Neutrophil (primary cell): Measurements from ENCODE around the gene MBD4.
"Not testable (repeated sequence)": the region's sequence is repeated elsewhere in the genome, so short reads cannot be mapped to it uniquely, and the experiment has no call there.

Experiments
- H3K27ac ChIP-seq: fragments of 200-600 bp; sonication (generic); 2 replicates; pipeline ENCODE4 v1.5.1; 2016; ENCODE audit warnings: mild to moderate bottlenecking, moderate library complexity
- H3K27me3 ChIP-seq: fragments of 200-600 bp; sonication (generic); 2 replicates; pipeline ENCODE4 v1.6.0; 2016; ENCODE audit warnings: mild to moderate bottlenecking
- H3K36me3 ChIP-seq: fragments of 200-600 bp; sonication (generic); 2 replicates; pipeline ENCODE4 v1.5.1; 2017
- H3K4me1 ChIP-seq, 2 experiments: fragments of 200-600 bp in 1 of 2; sonication (generic) in 1 of 2; 1 replicate in 1 of 2; 2 replicates in 1 of 2; pipeline versions ENCODE4 v1.5.1 to v1.6.1; 2013 to 2016; ENCODE audit warnings: low read depth in 1 of 2, low read length in 1 of 2, mild to moderate bottlenecking in 1 of 2, moderate library complexity in 1 of 2; ENCODE audit not compliant: control insufficient read depth in 1 of 2, insufficient read depth in 1 of 2
- H3K4me3 ChIP-seq, 2 experiments: fragments of 200-600 bp in 1 of 2; sonication (generic) in 1 of 2; 1 replicate in 1 of 2; 2 replicates in 1 of 2; pipeline ENCODE4 v1.5.1; 2013 to 2016; ENCODE audit warnings: low read depth in 1 of 2, low read length in 1 of 2, mild to moderate bottlenecking in 1 of 2, moderate library complexity in 1 of 2
- H3K9me3 ChIP-seq: fragments of 200-600 bp; sonication (generic); 2 replicates; pipeline ENCODE4 v1.5.1; 2016
- TF ChIP-seq, protein P1 (sequence below): fragments of 200-600 bp; sonication (generic); IDR thresholded peaks from 2 replicates; pipeline ENCODE4 v1.5.1; 2016; ENCODE audit warnings: antibody characterized with exemption

Gene MBD4

DNA sequence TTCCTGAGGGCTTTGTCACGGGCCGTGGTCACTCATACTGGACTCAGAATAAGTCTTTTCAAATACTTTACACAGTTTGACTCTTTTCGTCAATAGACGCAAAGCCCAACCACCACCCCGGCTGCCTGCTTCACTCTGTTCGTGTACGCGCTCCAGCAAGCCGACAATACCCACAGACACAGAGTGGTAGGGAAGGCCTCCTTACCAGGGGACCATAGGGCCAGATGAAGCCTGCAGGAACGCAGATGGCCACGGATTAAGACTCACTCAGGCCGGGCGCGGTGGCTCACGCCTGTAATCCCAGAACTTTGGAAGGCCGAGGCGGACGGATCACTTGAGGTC, 41.0 kb downstream of the MBD4 start:
- Histone ChIP-seq H3K27ac (peak overlapping the region; percentile 83), H3K9me3 (no peaks in the 10 kb centered on the region), H3K4me1 (peaks cover 13 to 21% of the 10 kb centered on the region in 2 experiments), H3K36me3 (peaks cover 24% of the 10 kb centered on the region), H3K4me3 (peak overlapping the region; percentile 89 to 93), H3K27me3 (no peaks in the 10 kb centered on the region)
- TF ChIP-seq, protein P1, sequence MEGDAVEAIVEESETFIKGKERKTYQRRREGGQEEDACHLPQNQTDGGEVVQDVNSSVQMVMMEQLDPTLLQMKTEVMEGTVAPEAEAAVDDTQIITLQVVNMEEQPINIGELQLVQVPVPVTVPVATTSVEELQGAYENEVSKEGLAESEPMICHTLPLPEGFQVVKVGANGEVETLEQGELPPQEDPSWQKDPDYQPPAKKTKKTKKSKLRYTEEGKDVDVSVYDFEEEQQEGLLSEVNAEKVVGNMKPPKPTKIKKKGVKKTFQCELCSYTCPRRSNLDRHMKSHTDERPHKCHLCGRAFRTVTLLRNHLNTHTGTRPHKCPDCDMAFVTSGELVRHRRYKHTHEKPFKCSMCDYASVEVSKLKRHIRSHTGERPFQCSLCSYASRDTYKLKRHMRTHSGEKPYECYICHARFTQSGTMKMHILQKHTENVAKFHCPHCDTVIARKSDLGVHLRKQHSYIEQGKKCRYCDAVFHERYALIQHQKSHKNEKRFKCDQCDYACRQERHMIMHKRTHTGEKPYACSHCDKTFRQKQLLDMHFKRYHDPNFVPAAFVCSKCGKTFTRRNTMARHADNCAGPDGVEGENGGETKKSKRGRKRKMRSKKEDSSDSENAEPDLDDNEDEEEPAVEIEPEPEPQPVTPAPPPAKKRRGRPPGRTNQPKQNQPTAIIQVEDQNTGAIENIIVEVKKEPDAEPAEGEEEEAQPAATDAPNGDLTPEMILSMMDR, result no peak

DNA sequence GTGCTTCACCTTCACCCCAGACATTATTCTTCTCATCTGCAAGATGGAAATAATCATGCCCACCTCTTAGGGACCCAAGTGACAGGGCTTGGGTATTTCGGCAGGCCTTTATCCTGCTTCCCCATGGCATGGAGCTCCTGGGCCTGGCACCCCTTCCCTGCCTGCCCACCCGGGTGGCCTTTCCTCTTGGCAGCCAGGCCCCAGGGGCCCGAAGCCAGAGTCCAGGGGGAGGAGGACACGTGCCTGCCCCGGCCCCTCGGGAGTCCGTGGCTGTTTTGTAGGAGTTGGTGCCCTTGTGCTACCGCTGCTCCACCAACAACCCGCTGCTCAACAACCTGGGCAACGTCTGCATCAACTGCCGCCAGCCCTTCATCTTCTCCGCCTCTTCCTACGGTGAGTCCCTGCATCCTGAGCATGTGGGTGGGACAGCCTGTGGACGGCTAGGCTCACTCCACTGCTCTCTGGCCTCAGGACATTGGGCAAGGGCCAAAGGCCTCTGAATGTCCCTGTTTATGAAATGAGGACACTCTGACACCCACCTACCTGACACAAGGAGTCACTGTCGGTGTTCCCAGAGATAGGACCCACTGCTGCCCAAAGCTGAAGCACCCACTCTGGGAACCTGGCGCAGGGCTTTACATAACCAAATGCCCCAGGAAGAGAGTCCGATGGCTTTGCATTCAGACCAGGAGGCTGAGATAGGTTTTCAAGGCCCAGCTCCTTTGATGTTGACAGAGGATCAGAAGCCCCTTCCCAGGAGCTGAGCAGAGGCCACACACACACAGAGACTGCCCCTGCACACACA, 45.8 kb downstream of the MBD4 start:
- peaks cover 11 to 14% of the 10 kb centered on the region in 2 experiments for H3K4me1 ChIP-seq
- H3K4me3 ChIP-seq, H3K27ac ChIP-seq, H3K27me3 ChIP-seq, H3K9me3 ChIP-seq: not testable (repeated sequence)
- H3K36me3 ChIP-seq, result peaks cover 70% of the 10 kb centered on the region

DNA sequence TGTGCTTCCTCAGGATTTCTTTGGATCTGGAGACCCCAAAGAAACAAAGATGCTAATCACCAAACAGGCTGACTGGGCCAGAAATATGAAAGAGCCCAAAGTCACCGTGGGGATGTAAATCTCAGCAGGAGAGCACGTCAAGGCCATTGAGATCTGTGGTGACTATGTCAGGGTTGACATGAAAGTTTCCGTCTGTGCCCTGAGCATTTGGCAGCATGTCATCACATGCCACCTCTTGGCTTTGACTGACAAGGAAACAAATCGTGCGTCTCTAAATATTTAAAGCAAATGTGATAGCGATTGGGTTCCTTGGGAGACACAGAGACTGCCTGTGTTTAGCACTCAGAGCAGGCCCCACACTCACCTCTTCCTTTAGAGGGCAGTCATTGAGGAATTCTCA, 46.5 kb downstream of the MBD4 start:
- Histone ChIP-seq H3K36me3 (peaks cover 77% of the 10 kb centered on the region), H3K27me3 (no peaks in the 10 kb centered on the region), H3K27ac (no peak overlapping the region), H3K4me1 (peaks cover 4 to 8% of the 10 kb centered on the region in 2 experiments), H3K4me3 (no peak overlapping the region), H3K9me3 (no peaks in the 10 kb centered on the region)
- TF ChIP-seq, protein P1, result no peak

DNA sequence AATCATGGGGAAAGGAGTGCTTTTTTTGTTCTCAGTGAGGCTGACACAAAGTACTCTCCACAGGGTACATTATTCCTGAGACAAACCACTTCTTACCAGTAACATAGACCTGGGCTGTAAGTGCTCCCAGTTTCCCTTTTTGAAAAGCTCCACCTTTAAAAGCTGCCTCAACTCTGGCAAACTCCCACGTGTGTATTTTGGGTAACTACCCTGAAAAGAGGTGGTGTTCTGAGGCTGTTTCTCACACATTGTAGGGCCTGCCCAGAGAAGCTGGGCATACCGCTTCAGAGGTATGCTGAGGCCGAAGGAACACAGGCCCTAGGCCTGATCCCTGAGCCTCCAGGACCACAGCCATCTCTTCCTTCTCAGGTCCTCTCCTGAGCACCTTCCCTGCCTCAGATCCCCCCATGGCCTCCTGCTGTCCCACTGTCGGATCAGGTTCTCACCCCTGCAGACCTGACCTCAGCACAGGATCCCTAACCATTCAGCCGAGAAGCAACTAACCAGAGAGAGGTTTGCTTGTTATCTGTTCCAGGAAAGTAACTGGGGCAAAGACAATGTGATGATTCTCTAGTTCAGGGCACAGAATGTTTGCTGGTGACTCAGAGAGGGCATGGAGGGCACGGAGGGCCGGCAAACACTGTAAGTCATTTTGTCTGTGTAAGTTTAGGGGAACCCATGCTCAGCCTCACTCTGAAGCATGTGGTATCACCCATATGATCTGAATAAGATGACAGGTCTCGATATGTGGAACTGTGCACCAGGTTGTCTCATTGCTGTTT, 47.5 kb downstream of the MBD4 start:
- H3K4me3 ChIP-seq, H3K9me3 ChIP-seq, H3K27ac ChIP-seq, H3K27me3 ChIP-seq, H3K4me1 ChIP-seq: not testable (repeated sequence)
- H3K36me3 ChIP-seq, result peaks cover 86% of the 10 kb centered on the region

DNA sequence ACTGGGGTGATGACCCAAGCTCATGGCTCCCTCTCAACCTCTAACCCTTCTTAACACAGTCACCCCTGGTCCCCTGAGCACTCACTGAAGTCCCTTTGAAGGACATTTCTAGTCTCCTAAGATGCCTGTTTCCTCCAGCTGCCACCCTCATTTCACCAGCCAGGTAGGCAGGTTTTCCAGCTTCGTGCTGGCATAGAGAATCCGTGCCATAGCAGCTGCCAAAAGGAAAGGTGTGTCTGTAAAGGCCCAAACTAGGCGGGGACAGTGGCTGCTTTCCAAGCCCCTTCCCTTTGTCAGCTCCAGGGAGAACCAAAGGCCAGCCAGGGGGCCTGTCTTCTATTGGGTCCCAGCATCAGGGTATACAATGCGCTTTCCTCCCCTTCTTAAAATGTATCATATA, 48.2 kb downstream of the MBD4 start:
- not testable (repeated sequence) for H3K4me3 ChIP-seq, H3K4me1 ChIP-seq, H3K27me3 ChIP-seq, H3K27ac ChIP-seq, H3K9me3 ChIP-seq
- H3K36me3 ChIP-seq, result peaks cover 90% of the 10 kb centered on the region

DNA sequence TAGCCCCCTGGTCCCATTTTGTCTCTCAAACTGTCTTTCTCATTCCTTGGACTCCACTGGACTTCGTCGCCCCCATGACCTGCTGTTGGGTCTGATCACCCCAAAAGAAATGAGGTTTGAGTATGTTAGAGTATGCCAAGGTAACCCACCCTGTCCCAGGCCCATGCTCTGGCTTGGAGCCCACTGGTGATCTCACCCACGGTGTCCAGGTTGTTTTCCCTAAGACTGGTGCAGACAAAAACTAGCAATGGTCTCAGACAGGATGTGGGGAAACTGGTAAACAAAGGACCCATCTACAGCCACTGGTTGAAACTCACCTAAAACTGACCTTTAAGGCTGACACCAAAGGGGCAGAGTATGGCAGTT, 50.2 kb downstream of the MBD4 start:
- Histone ChIP-seq H3K27ac (no peak overlapping the region), H3K4me1 (no peaks in the 10 kb centered on the region), H3K36me3 (peaks cover 89% of the 10 kb centered on the region), H3K27me3 (no peaks in the 10 kb centered on the region), H3K9me3 (no peaks in the 10 kb centered on the region), H3K4me3 (no peak overlapping the region)
- TF ChIP-seq, protein P1, result no peak

DNA sequence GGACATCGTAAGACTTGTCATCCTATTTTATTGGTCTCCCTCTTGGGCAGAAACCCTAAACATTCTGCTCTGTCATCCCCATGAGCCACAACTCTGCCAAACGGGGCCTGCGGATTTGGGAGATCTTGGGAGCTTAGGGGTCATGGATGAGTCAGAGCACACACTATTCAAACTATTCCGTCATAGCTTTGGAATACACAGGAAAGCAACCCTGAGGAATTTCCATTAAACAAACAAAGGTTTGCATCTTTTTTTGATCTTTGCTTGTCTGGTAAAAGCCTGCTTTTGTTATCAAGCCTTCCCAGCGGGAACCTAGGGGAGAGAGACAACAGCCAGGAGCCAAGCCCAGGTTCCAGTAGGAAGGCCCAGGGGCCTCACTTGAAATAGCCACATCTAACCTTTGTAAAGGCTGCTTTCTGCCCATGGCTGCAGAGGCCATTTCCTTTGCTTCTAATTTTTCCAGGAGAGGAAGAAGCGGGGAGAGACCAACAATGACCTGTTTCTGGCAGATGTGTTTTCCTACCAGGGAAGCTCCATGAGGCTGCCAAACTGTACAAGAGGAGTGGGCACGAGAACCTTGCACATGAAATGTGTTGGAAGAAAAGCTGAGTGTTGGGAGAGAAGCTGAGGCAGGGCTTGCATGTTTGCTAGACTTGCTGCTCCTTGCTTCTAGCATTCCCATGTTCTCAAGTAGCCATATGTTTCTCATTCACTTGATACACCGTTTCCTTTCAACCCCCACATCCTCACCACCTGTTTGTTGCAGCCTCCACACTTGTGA, 50.8 kb downstream of the MBD4 start:
- H3K9me3 ChIP-seq, H3K4me1 ChIP-seq, H3K27ac ChIP-seq, H3K27me3 ChIP-seq, H3K4me3 ChIP-seq: not testable (repeated sequence)
- H3K36me3 ChIP-seq, result peaks cover 86% of the 10 kb centered on the region
